Measurements from ENCODE around the gene C2CD2. TPM values are rescaled to one million over a fixed set of nuclear protein-coding genes. Genes with fewer than 3 reads are reported as not detected.

Gene C2CD2
- polyA plus RNA-seq, 1 of the 3 experiments (the other 2 are of a cell fraction): 9.7 TPM

- DNase-seq: no peak
- Histone ChIP-seq H3K9ac (no peak overlapping the region), H3K79me2 (ENCODE audit: insufficient read depth) (no peaks in the 10 kb centered on the region), H3K4me2 (no peak overlapping the region), H3K27ac (ENCODE audit: low read depth in 2 of 2, low read length in 1 of 2) (no peak overlapping the region), H3K36me3 (replicated peaks in 1 of 2; ENCODE audit: control insufficient read depth in 1 of 2, insufficient read depth in 2 of 2, low read length in 1 of 2) (peaks cover 36 to 38% of the 10 kb centered on the region in 2 experiments), H2AFZ (ENCODE audit: low read depth) (no peak overlapping the region), H3F3A (replicated peaks; ENCODE audit: insufficient read depth) (peaks cover 19% of the 10 kb centered on the region), H3K4me1 (ENCODE audit: control insufficient read depth in 1 of 2, insufficient read depth in 2 of 2, low read depth in 1 of 2, low read length in 1 of 2) (peaks cover 0 to 9% of the 10 kb centered on the region in 2 experiments; a peak in 2 of 4 replicates), H3K9me3 (no peaks in the 10 kb centered on the region), H3K27me3 (ENCODE audit: insufficient read depth) (no peaks in the 10 kb centered on the region), H4K20me1 (ENCODE audit: insufficient read depth) (no peaks in the 10 kb centered on the region), H3K4me3 (ENCODE audit: low read depth in 2 of 2, low read length in 1 of 2) (no peak overlapping the region), H3K9me2 (no peaks in the 10 kb centered on the region)
- ChIA-PET POLR2A (interaction anchor here (0.9 kb wide), 1 partner anchor 47 kb away, joined by 3 read pairs; no protein-coding TSS in a partner anchor), CTCF (no interaction called here)
- TF ChIP-seq GABPA (IDR thresholded peaks at IDR 0.05; ENCODE audit: low read depth) (no peak), EP300 (IDR thresholded peaks at IDR 0.05; ENCODE audit: borderline replicate concordance in 1 of 2, low read depth in 1 of 2, low read length in 1 of 2) (no peak), ZBTB33 (IDR thresholded peaks at IDR 0.05; ENCODE audit: borderline replicate concordance, low read depth) (no peak), PBX3 (IDR thresholded peaks at IDR 0.05) (no peak), NFIC (IDR thresholded peaks at IDR 0.05; ENCODE audit: borderline replicate concordance) (no peak), GATA2 (CRISPR knock-in tag; IDR thresholded peaks at IDR 0.05) (no peak)
- 96% methylated on average over 16 of the region's 16 CpGs for WGBS (ENCODE audit: low lambda C conversion rate)
Measured at GRCh38 chr21:41991659-41992058, 37.8 kb upstream of the C2CD2 start.

GRCh38 chr21:41989698-41990097, 35.9 kb upstream of the C2CD2 start:
- Histone ChIP-seq H3K9me2 (no peaks in the 10 kb centered on the region), H3F3A (replicated peaks; ENCODE audit: insufficient read depth) (peaks cover 19% of the 10 kb centered on the region), H3K36me3 (replicated peaks in 1 of 2; ENCODE audit: control insufficient read depth in 1 of 2, insufficient read depth in 2 of 2, low read length in 1 of 2) (peaks cover 35 to 38% of the 10 kb centered on the region in 2 experiments), H3K79me2 (ENCODE audit: insufficient read depth) (no peaks in the 10 kb centered on the region), H3K9me3 (no peaks in the 10 kb centered on the region), H3K27ac (ENCODE audit: low read depth in 2 of 2, low read length in 1 of 2) (no peak overlapping the region), H3K4me3 (ENCODE audit: low read depth in 2 of 2, low read length in 1 of 2) (no peak overlapping the region), H3K27me3 (ENCODE audit: insufficient read depth) (no peaks in the 10 kb centered on the region), H4K20me1 (ENCODE audit: insufficient read depth) (no peaks in the 10 kb centered on the region), H3K9ac (no peak overlapping the region), H3K4me2 (no peak overlapping the region), H3K4me1 (ENCODE audit: control insufficient read depth in 1 of 2, insufficient read depth in 2 of 2, low read depth in 1 of 2, low read length in 1 of 2) (peaks cover 0 to 9% of the 10 kb centered on the region in 2 experiments; a peak in 2 of 4 replicates), H2AFZ (ENCODE audit: low read depth) (no peak overlapping the region)
- WGBS (ENCODE audit: low lambda C conversion rate): 79% methylated on average over 2 of the region's 2 CpGs
- no peak for DNase-seq
- POLR2A ChIA-PET: no interaction called here
- CTCF ChIA-PET: no interaction called here
- no peak for TF ChIP-seq RAD21 (IDR thresholded peaks at IDR 0.05; ENCODE audit: low read length)
- TF ChIP-seq NFIC (IDR thresholded peaks at IDR 0.05; ENCODE audit: borderline replicate concordance): no peak
- no peak for TF ChIP-seq TAF1 (IDR thresholded peaks at IDR 0.05; ENCODE audit: borderline replicate concordance, low read depth, low read length)
- TF ChIP-seq RFX5 (IDR thresholded peaks at IDR 0.05; ENCODE audit: low read length): no peak
- no peak for TF ChIP-seq MXI1 (IDR thresholded peaks at IDR 0.05; ENCODE audit: low read depth, low read length)
- TF ChIP-seq IRF3 (IDR thresholded peaks at IDR 0.05; ENCODE audit: low read depth, low read length): no peak
- no peak for TF ChIP-seq MEF2A (IDR thresholded peaks at IDR 0.05; ENCODE audit: borderline replicate concordance, low read depth)
- TF ChIP-seq RXRA (IDR thresholded peaks at IDR 0.05; ENCODE audit: borderline replicate concordance, low read depth): no peak
